Hepatocyte (in vitro differentiated cells): Measurements from ENCODE around the gene USP6NL.

Experiments
- CTCF ChIP-seq: fragments of 200-600 bp; sonication (generic); IDR thresholded peaks from 2 replicates; pipeline ENCODE4 v1.5.1; 2016; ENCODE audit warnings: antibody characterized with exemption, mild to moderate bottlenecking; ENCODE audit not compliant: poor library complexity
- EZH2 ChIP-seq: fragments of 200-600 bp; sonication (generic); IDR thresholded peaks from 2 replicates; pipeline ENCODE4 v1.6.1; 2016; ENCODE audit warnings: antibody characterized with exemption, mild to moderate bottlenecking, borderline replicate concordance
- EZH2phosphoT487 ChIP-seq: fragments of 200-600 bp; sonication (generic); IDR thresholded peaks from one replicate; pipeline ENCODE4 v1.6.1; 2018; ENCODE audit warnings: antibody characterized with exemption, mild to moderate bottlenecking, low read depth, moderate library complexity; ENCODE audit not compliant: unreplicated experiment, severe bottlenecking

DNA sequence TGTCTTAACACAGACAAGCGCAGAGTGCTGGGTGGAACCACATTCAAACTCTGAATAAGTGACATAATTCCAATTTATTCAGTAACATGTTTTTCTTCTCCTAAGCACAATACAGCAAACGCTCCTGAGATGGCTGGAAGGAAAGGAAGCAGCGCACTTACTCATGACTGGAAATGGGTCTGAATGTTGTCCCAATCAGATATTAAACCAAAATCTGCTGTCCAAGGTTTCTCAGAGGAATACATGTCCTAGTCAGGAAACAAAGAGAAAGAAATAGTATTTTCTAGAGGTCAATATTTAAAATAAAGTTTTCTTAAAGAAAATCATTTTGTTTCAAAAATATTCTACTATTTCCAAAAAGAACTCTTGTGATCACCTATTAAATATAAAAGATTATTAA lies 14.0 kb downstream of the USP6NL start:
- no peak for TF ChIP-seq CTCF
- no peak for TF ChIP-seq EZH2
- no peak for TF ChIP-seq EZH2phosphoT487
